GM04503 (cell line): ENCODE results near the gene VDAC1.

Experiments used
- DNase-seq: peaks from one replicate; pipeline ENCODE4 v3.0.0-alpha.2; 2012; ENCODE audit warnings: low read depth

Gene VDAC1

GRCh38 chr5:133926489-133927299, 78.1 kb downstream of the VDAC1 start:
- DNase-seq, result no peak

GRCh38 chr5:133925866-133926488, 78.8 kb downstream of the VDAC1 start:
- no peak for DNase-seq

GRCh38 chr5:133925269-133925668, 79.5 kb downstream of the VDAC1 start:
- no peak for DNase-seq

GRCh38 chr5:133924221-133924920, 80.4 kb downstream of the VDAC1 start:
- DNase-seq, result no peak

- no peak for DNase-seq
These were observed 82.8 kb downstream of the VDAC1 start for GRCh38 chr5:133921979-133922378.
